Right atrium auricular region (tissue), 2 donors: ENCODE results near the gene EPHB2. TPM values are rescaled to one million over a fixed set of nuclear protein-coding genes. Genes with fewer than 3 reads are reported as not detected.

Source experiments
- DNase-seq: peaks from one replicate; pipeline ENCODE4 v3.0.0-alpha.2; 2019; ENCODE audit warnings: low spot score
- H3K27ac ChIP-seq, 2 donors: fragments of 200-600 bp; sonication (generic); 1 replicate in 1 of 2; 2 replicates in 1 of 2; pipeline ENCODE4 v1.5.1; 2016 to 2019
- H3K27me3 ChIP-seq, 2 donors: fragments of 200-600 bp; sonication (generic); one replicate each; pipeline versions ENCODE4 v1.5.1 to v1.6.0; 2017 to 2019
- H3K36me3 ChIP-seq: fragments of 200-600 bp; sonication (generic); one replicate; pipeline ENCODE4 v1.5.1; 2016
- H3K4me1 ChIP-seq, 2 donors: fragments of 200-600 bp; sonication (generic); one replicate each; pipeline versions ENCODE4 v1.5.1 to v1.6.0; 2017 to 2019
- H3K4me3 ChIP-seq, 2 donors: fragments of 200-600 bp; sonication (generic); 1 replicate in 1 of 2; 2 replicates in 1 of 2; pipeline ENCODE4 v1.5.1; 2017 to 2019; ENCODE audit warnings: mild to moderate bottlenecking in 1 of 2, moderate library complexity in 1 of 2
- H3K9me3 ChIP-seq, 2 donors: fragments of 200-600 bp; sonication (generic); one replicate each; pipeline ENCODE4 v1.5.1; 2019
- total RNA-seq, 2 donors: library from RNA; depleted of rRNA; stranded (reverse); fragments of >200 nt; gene quantifications; one replicate each; pipeline ENCODE4 v1.1.0, GENCODE V29; 2016
- TF ChIP-seq, protein P1 (sequence below), 2 donors: fragments of 200-600 bp; sonication (generic); IDR thresholded peaks; one replicate each; pipeline ENCODE4 v1.5.1; 2019; ENCODE audit warnings: antibody characterized with exemption in 2 of 2

Gene EPHB2
- total RNA-seq, 2 donors from 2014 or later = 1.8 to 2.6 TPM

DNA sequence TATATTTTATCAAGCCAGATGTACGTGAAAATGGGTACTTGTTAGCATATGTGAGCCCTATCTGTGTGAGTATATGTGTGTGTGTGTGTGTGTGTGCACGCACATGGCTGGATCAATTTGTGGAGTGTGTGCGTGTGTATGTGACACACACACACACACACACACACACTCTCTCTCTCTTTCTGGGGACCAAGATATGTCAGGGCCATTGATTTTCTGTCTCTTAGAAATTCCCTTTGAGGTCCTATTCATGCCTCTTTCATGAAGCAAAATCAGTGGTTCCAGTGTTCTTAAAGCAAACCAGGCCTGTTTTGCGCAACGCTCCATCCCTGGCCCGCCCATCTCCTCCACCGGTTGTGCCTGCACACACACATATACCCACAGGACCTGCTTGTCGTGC lies 90.0 kb downstream of the EPHB2 start:
- Histone ChIP-seq H3K9me3 (no peaks in the 10 kb centered on the region), H3K27ac (no peak overlapping the region), H3K4me1 (no peaks in the 10 kb centered on the region), H3K27me3 (no peaks in the 10 kb centered on the region), H3K4me3 (no peak overlapping the region), H3K36me3 (no peaks in the 10 kb centered on the region)
- DNase-seq = no peak
- TF ChIP-seq, protein P1, sequence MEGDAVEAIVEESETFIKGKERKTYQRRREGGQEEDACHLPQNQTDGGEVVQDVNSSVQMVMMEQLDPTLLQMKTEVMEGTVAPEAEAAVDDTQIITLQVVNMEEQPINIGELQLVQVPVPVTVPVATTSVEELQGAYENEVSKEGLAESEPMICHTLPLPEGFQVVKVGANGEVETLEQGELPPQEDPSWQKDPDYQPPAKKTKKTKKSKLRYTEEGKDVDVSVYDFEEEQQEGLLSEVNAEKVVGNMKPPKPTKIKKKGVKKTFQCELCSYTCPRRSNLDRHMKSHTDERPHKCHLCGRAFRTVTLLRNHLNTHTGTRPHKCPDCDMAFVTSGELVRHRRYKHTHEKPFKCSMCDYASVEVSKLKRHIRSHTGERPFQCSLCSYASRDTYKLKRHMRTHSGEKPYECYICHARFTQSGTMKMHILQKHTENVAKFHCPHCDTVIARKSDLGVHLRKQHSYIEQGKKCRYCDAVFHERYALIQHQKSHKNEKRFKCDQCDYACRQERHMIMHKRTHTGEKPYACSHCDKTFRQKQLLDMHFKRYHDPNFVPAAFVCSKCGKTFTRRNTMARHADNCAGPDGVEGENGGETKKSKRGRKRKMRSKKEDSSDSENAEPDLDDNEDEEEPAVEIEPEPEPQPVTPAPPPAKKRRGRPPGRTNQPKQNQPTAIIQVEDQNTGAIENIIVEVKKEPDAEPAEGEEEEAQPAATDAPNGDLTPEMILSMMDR (IDR thresholded peaks at IDR 0.05) = no peak

DNA sequence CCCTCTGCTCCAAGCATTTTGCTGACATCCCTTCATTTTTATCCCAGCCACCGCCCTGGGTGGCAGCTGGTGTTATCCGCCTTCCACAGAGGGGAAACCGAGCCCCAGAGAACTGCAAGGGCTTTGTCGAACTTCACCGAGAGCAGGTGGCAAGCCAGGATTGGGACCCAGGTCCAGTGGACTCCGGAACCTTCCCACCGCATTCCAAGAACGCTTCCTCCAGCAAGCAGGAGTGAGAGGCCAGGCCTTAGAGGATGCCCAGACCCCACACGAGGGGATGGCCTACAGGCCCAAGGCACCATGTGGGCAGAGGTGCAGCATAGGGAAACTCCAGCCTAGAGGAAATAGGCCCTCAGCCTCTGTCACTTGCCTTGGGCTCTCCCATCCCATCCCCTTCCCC lies 90.7 kb downstream of the EPHB2 start:
- no peak overlapping the region for H3K27ac ChIP-seq
- H3K36me3 ChIP-seq = no peaks in the 10 kb centered on the region
- H3K27me3 ChIP-seq = no peaks in the 10 kb centered on the region
- H3K4me3 ChIP-seq = no peak overlapping the region
- no peak for DNase-seq
- H3K4me1 ChIP-seq = no peaks in the 10 kb centered on the region
- no peaks in the 10 kb centered on the region for H3K9me3 ChIP-seq
- TF ChIP-seq, protein P1 (IDR thresholded peaks at IDR 0.05) = no peak

DNA sequence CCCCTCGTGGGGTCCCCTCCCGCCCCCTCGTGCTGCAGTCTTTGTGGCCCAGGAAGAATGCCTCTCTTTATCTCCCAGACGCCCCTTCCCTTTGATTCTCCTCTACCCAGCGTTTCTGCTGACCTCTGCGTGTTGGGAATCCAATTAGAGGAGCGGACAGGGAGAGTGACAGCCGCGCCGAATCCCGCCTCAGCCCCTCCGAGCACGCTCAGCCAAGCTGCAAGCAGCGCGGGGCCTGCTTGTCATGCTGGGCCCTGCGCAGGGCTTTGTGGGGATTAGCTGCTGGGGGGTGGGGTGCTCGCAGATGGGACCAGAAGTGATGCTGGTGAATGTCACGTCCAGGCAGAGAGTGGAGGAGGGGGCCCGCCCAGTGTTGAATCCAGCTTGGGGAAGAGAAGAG lies 91.1 kb downstream of the EPHB2 start:
- H3K4me1 ChIP-seq = no peaks in the 10 kb centered on the region
- no peaks in the 10 kb centered on the region for H3K27me3 ChIP-seq
- no peak overlapping the region for H3K4me3 ChIP-seq
- TF ChIP-seq, protein P1 (IDR thresholded peaks at IDR 0.05) = no peak
- no peaks in the 10 kb centered on the region for H3K9me3 ChIP-seq
- no peaks in the 10 kb centered on the region for H3K36me3 ChIP-seq
- no peak overlapping the region for H3K27ac ChIP-seq
- DNase-seq = no peak

DNA sequence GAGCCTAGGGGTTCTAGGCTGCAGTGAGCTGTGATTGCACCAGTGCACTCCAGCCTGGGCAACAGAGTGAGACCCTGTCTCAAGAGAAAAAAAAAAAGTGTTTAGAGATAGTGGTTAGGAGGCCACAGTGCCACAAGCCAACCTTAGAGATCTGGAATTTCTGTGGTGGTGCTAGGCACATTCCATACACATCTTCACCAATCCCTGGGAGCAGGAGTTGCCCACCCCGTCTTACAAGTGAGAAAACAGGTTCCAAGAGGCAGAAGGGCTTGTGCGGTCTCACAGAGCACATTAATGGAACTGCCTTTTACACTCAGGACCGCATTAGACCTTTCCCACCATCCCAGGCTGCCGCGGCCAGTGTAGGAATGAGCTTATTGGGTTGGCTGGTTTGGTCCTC lies 93.2 kb downstream of the EPHB2 start:
- peaks cover 0 to 6% of the 10 kb centered on the region in 2 donors for H3K4me1 ChIP-seq
- no peaks in the 10 kb centered on the region for H3K9me3 ChIP-seq
- no peak overlapping the region for H3K27ac ChIP-seq
- no peaks in the 10 kb centered on the region for H3K36me3 ChIP-seq
- H3K27me3 ChIP-seq = no peaks in the 10 kb centered on the region
- DNase-seq = no peak
- TF ChIP-seq, protein P1 (IDR thresholded peaks at IDR 0.05) = no peak
- no peak overlapping the region for H3K4me3 ChIP-seq

DNA sequence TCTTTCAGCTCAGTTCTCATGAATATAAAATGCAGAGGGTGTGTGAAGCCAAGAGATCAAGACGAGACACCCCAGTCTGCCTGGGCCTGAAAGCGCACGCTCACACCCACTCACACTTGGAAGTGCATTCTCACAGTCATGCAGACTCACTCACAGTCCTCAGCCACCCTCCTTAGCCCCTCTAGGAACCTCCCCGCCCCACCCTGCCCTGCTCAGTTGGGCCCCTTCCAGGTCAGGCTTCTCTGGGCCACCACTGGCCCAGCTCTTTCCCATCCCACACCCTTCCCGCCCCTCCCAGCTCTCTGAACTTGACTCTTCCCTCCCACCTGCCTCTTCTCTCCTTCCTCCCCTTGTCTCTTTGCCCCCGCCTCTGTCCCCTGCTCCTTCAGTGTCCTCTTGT lies 93.8 kb downstream of the EPHB2 start:
- no peak for DNase-seq
- no peaks in the 10 kb centered on the region for H3K27me3 ChIP-seq
- no peaks in the 10 kb centered on the region for H3K36me3 ChIP-seq
- TF ChIP-seq, protein P1 (IDR thresholded peaks at IDR 0.05) = no peak
- H3K27ac ChIP-seq = no peak overlapping the region
- peaks cover 0 to 9% of the 10 kb centered on the region in 2 donors for H3K4me1 ChIP-seq
- no peaks in the 10 kb centered on the region for H3K9me3 ChIP-seq
- H3K4me3 ChIP-seq = no peak overlapping the region

DNA sequence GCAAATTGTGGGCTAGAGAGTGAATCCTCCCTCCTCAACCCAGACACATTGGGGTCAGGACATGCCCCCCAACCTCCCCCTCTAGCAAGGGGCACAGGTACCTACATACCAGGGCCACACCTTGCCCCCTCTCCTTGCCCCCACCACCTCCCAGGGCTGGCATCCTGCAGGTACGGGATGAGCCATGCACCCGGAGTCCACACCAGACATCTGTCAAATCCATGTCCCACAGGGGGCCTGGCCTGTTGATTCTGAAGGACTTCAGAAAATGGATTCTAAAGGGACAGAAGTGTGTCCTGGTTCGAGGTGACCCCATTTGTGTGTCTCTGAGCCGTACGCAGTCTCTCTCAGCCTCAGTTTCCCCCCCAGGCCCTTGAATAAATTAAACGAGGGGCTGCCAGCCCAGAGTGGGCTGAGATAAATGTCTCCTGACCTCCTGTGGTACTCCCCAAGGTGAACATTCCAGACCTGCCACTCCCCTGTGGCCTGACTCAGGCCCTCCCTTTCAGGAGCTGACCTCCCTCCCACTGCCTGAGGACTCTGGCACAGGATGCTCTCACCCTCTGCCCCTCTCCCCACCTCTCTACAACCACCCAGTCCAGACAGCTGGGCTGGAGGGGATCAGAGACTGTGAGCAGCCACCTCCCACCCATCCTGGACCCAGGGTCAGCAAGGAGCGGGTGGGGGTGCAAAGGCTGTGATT lies 94.5 kb downstream of the EPHB2 start:
- H3K27ac ChIP-seq = no peak overlapping the region
- H3K4me1 ChIP-seq = peaks cover 0 to 9% of the 10 kb centered on the region in 2 donors
- no peak overlapping the region for H3K4me3 ChIP-seq
- no peak for DNase-seq
- H3K27me3 ChIP-seq = no peaks in the 10 kb centered on the region
- no peaks in the 10 kb centered on the region for H3K9me3 ChIP-seq
- H3K36me3 ChIP-seq = no peaks in the 10 kb centered on the region
- TF ChIP-seq, protein P1 (IDR thresholded peaks at IDR 0.05) = no peak
